ENCODE measurements around the gene GM2A.

Gene GM2A

DNA sequence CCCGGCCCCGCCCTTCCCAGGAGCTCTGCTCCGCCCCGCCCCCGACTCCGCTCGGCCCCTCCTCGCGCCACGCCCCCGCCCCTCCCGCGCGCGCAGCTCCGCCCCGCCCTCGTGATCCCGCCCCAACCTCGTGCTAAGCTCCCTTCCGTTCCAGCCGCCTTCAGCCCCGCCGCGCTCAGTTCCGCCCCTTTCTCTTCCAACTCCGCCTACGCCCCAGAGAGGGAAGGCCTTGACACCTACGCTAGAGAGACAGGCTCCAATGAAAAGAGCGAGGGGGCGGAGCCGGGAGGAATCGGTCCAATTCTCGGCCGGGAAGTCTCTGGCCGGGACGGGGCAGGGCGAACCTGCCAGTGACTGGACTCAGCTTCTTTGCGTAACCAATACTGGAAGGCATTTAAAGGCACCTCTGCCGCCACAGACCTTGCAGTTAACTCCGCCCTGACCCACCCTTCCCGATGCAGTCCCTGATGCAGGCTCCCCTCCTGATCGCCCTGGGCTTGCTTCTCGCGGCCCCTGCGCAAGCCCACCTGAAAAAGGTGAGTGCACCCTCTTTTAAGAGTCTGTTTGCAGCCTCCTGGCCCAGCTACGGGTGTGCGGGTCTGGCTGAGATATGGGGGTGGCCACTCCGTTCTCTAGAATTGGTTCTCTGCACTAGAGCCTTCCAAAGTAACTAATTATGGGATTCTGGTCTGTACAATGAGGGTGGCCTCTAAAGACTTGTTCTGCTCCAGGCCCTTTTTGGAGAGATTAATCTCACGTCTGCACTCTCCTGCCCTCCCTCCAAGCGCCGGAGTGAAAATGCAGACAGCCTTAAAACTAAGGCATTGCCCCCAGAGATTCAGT lies at the start of gene GM2A:
TSS of gene GM2A (plus strand) at position 424 of the 843 bp plus-strand sequence. CDS start at position 456, 32 bp downstream.
- DNase-seq (ENCODE audit: low read depth, low spot score) = peak; percentile 100

DNA sequence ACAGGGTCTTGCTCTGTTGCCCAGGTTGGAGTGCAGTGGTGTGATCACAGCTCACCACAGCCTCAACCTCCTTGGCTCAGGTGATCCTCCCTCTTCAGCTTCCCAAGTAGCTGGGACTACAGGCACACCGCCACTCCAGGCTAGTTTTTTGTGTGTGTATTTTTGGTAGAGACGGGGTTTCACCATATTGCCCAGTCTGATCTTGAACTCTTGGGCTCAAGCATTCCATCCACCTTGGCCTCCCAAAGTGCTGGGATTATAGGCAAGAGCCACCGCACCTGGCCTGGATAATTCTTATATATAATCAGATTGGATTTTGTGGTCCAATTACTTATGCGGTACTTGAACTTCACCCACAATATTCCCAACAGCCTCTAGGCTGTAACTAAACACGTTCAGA lies 48.9 kb upstream of the GM2A start:
- no peak for DNase-seq (ENCODE audit: low read depth, low spot score)

DNA sequence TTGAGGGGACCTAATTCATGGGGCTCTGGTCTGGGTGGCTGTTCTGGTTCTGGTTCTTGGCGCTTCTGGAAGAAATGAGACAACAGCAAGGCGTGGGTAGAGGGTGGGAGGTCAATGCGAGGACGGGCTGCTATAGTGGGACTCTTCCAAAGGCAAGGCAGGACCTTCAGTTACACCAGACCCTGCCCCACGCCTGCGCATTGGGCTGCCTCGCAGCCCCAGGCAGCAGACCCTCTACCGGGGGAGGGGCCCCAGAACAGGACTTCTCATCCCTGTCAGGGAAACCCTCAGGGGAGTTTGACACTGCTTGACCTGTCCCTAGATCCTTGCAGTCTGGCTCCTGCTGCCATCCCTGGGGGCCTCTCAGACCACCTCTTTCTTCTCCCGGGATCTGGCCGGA lies 47.6 kb upstream of the GM2A start:
- DNase-seq (ENCODE audit: low read depth, low spot score) = no peak

DNA sequence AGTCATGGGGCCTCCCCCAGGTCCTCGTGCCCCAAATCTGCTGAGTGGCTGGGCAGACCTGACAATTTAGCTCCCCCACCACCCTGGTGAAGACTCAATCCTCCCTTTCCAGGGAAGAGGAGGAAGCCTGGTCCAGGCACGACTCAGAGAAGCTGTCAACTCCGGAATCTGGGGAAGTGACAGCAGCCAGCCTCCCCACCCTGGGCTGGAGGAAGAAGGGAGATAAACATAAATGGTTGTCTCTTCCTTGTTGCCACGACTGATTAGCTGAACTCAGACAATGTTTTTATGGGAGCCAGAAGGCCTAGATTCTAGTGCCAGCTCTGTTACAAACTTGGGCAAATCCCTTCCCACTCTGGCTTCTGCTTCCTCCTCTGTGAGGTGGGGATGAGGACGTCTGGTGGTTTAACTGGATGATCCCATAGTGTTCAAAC lies 44.5 kb upstream of the GM2A start:
- DNase-seq (ENCODE audit: low read depth, low spot score) = no peak

DNA sequence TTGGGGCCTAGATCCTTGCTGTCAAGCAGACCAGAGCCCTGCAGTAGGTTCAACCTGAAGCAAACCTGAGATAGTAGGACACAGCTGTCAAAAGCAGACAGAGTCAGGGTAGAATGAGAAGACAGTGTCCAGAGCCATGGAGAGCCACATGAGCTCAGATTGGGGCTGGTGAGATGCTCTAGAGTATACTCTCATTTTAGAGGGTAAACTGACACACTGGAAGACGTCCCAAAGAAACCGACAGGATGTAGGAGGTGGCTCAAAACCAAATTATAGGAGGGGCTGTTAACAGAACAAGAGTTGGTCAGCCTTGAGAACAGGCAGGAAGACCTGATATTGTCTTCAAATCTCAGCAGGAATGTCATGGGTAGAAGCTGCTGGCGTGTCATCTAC lies 40.6 kb upstream of the GM2A start:
- DNase-seq (ENCODE audit: low read depth, low spot score) = no peak

DNA sequence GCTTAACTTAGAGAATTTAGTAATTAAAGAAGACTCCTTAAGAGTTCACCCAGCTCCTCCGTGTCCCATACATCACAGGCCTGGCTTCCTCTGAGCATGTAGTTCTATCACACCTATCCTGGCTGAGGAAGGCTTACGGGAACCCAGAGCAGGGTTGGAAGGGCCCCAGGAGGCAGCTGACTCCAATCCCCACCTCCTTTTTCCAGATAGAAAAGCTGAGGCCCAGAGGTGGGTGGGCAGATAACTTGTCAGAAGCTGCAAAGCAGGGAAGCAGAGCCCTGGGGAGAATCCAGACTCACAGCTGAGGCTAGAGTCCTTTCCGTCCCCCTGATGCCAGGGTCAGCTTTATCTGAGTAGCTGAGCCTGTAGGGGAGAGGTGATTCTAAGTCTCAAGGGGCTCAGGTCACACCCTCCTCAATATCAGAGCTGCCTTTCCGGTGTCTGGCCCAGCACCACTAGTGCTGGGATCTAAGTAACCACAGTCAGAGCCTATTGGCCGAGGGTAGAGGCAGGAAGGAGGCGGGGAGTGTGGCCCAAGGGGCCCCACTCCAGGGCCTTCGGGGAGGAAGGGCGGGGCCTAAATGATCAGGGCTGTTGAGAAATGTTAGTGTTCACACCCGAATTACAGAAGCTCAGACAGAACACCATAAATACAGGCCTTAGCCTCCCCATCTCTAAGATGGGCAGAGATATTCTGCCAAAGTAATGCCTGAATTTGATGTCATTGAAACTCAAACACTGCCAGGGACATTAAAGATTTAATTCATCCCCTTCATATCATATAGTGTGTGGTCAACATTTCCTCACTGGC lies 39.0 kb upstream of the GM2A start:
- DNase-seq (ENCODE audit: low read depth, low spot score) = no peak

DNA sequence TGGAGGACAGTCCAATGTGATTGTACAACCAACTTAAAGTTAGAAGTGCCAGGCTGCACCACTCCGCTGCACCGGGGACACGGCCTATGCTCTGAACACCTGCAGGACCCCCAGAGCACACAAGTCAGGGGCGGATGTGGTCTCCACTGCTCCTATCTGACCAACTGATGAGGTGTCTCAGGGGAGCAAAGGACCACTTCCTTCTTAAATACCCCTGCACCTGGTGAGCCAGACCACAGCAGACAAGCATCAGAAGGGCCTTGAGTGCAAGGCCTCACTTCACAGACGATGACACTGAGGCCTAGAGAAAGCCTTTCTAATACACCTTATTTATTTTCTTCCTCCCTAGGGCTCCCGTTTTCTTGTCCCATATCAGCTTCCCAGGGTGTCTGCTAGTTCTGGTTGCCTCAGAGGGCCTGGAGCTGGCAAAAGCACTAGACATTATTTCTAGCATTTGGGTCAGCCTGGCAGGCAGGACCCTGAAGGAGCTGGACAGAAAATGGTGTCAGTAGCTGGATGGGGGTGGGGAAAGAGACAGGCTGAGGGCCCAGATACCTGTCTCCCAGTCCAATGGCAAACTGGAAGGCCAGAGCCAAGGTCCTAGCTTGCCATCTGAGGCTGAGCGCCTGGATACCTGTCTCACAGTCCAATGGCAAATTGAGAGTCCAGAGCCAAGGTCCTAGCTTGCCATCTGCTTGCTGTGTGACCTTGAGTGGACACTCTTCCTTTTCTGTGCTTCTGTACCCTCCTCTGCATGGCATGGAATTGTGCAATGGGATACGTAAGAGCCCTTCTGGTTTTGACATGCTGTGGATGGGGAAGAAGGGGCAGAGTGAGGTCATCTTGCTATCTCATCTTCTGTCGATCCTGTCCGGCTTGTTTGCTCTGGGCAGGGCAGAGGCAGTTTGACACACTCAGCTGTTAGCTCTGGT lies 38.1 kb upstream of the GM2A start:
- no peak for DNase-seq (ENCODE audit: low read depth, low spot score)

DNA sequence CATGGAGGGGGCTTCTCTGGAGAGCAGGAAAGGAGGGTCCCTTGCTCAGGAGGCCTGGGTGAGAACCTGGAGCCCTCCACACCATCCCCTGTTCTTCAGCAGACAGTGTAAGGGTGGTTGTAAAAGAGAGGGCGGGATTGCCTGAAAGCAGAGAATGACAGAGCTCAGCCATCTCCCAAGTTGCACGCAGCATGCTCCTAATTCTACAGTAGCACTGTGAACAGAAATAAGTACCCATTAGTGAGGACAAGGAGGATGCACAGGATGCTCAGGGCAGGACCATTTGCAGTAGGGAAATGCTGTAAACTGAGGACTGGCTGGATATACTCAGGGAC lies 37.5 kb upstream of the GM2A start:
- DNase-seq (ENCODE audit: low read depth, low spot score) = no peak

DNA sequence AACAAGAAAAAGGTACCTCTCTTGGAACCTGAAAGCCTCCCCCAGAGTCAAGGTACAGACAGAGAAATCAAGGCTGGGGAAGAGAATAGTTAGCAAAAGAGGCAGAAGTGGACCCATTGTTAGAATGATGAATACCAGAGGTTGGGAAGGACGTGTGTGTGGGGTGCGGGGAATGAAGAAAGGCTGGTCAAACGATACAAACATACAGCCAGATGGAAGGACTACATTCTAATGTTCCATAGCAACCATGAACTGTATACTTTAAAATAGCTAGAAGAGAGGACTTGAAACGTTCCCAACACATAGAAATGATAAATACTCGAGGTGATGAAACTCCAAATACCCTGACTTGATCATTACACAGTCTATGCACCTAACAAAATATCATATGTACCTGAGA lies 36.2 kb upstream of the GM2A start:
- DNase-seq (ENCODE audit: low read depth, low spot score) = no peak

DNA sequence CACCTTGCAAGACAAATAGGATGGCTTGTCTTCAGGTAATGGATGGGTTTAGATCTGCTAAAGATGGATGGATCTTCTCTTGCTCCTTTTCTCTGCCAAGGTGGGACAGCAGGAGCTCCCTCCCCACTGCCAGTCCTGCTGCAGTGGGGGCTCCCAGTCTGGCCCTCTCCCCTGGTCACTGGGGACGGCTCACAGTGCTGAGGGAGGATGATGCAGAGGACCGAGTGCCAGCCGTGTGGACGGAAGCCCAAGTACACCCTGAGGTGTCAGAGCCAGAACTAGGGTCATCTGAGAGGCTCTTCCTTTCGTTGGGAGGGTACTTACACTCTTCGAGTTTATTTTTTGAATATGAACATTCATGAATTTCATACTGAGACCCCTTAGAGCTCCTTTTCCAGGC lies 34.8 kb upstream of the GM2A start:
- no peak for DNase-seq (ENCODE audit: low read depth, low spot score)

DNA sequence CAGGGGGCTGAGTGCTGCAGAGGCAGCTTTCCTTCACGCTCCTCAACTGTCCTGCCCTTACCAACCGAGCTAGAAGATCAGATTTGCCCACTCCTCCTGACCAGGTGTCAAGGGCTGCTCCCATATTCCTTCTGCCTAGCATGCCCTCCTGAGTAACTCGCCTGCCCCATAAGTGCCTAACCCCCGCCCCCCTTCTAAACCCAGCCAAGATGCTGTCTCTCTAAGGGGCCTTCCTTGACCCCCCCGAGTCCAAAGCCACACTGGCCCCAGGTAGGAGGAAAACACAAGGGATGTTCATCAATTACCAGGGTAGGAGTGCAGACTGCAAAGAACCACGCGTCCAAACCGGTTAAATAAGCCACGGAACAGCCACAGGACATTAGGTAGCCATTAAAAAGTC lies 33.8 kb upstream of the GM2A start:
- no peak for DNase-seq (ENCODE audit: low read depth, low spot score)

DNA sequence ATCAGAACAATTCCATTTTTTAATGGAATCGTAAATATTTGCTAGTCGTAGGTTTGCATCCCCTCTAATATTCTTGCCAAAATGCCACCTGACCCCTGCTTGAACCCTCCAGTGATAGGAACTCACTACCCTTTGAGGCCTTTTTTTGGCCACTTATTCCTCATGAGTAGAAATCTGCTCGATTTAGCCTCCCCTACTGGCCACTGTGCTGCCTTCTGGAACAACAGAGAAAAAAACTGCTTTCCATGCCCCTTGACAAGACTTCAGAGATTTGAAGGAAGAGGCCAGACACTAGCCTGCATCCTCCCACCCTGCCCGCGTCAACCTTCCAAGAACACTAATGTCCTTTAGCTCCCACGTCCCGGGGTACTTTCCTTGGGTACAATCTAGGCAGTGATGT lies 33.2 kb upstream of the GM2A start:
- DNase-seq (ENCODE audit: low read depth, low spot score) = no peak

DNA sequence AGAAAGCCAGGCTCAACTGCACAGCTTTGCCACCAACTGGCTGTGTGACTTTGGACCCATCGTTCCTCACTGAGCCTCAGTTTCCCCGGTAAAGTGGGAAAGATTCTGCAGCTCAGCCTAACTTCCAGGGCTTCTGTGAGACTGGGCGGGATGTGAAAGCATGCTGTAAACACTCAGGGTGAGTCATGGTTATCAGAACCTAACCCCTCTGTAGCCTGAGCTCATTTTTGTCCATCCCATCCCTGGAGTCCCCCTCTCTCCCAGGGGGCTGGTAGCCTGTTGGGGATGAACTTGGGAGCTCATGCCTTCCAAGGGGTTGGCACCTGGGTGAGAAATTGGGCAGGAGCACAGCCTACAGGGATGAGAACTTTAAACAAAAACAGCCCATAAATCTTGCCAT lies 31.4 kb upstream of the GM2A start:
- no peak for DNase-seq (ENCODE audit: low read depth, low spot score)

DNA sequence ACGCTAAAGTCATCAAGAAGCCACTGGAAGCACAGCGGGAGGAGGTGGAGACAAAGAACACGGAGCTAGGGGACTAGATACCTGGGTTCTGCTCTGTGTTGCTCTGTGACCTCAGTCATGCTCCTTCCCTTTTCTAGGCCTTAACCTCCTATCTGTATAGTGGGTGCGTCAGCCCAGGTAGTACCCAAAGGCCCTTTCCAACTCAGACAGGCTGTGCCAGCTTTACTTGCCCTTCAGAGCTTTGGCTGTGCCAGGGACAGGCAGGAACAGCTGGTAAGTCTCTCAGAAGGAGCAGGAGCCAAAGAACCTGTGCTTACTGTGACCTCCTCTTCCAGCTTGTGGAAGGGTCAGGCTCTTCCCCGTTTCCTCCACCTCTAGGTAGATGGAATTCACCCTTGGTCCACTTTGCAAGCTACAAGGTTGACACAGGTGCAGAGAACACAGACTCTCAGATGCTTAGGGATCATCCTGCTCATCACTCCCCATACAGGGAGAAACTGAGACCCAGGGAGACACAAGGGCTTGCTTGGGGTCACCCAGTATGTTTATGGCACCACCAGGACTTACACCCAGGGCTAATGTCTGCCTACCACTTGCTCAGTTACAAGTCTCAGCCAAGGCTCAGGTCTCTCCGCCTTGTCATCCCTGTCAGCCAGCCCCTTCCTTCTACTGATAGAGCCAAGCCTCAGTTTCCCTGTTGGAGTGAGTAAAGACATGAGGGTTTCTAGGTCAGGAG lies 30.8 kb upstream of the GM2A start:
- no peak for DNase-seq (ENCODE audit: low read depth, low spot score)

DNA sequence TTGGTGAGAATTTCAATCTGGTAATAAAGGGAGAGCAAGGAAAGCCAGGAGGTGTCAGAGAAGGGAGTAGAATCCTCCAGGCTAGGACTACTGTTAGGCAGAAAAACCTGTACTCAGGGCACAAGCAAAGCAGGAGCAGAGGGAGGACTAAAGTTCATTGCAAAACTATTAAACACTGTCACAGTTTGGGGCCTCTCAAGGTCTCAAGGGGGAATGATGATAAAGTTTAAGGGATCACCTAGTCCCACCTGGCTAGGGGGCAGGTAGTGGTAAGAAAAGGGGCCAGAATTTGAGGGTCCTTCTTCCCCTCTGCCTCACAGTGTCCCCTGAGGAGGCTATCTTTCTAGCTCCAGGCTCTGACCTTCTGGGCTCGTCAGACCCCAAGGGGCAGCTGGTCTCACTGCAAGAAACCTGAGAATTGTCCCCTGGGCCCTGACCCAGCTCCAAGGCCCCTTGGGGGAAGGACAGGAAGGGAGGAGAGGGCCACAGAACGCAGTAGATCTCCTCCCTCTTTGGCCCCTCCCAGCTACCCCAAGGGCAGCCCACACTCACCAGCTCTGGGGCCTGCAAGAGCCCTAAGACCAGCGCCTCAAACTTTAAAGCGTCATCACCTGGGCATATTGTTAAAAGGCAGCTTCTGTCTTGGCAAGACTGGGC lies 30.1 kb upstream of the GM2A start:
- no peak for DNase-seq (ENCODE audit: low read depth, low spot score)

DNA sequence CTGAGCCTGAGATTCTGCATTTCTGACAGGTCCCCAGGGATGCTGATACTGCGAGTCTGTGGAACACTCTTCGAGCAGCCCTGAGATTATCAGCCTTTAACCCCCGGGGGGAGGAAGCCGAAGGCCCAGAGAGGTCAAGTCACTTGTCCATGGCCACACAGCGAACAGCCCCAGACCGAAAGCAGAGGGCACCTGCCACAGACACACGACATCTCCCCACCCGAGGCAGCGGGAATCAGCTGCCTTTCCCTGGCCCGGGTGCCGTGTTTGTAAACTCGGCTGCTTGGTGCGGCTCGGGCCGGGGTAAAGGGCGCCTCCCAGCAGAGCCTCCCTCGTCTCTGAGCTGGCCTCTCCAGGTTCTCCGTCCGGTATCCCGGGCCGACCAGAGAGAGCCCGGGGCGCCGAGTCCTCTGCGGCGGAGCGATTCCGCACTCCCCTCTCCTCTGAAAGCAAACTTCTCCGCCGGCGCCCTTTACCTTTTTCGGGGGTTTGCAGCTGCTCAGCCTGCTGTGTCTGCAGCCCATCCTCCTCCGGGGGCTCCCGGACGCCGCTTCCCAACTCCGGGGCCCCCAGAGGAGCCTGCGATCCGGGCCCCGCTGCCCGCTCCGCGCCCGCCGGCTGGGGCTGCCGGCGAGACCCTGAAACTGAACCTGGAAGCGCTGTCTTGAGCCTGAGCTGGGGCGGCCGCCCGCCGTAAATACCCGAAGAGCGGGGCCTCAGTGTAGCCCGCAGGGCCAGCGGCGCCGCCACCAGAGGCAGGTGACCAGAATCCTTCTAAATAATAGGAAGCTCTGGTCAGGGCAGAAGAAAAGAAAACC lies 29.3 kb upstream of the GM2A start, which contains the start of gene CCDC69:
TSS of gene CCDC69 (minus strand) at position 646 of the 818 bp plus-strand sequence. CDS start at position 524, 122 bp downstream.
- DNase-seq (ENCODE audit: low read depth, low spot score) = peak; percentile 89

DNA sequence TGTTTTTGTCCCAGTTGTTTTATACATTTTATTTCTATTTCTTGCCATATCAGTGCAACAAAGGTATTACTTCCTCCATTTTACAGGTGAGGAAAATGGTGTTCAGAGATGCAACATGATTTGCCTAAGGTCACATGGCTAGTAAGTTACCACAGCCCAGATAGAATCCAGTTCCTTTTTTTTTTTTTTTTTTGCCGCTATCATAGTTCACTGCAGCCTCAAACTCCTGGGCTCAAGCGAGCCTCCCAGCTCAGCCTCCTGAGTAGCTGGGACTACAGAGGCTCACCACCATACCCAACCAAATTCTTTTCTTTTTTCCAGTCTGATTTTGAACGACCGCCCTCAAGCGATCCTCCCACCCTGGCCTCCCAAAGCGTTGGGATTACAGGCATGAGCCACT lies 28.6 kb upstream of the GM2A start:
- no peak for DNase-seq (ENCODE audit: low read depth, low spot score)

DNA sequence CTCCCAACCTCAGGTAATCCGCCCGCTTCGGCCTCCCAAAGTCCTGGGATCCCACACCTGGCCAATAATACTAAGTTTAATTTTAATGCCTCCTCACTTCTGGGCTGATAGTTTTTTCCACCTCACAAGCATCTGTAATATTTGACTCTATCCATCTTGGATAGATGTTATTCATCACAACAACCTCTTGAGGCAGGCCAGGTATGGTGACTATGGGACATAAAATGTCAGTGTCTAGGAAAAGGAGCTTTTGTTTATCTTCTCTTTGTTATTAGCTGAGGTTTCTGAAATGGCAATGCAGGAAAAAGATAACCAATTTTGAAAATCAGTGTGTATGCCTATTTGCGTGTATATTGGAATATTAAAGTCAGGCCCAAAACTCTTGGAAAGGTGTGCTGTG lies 27.9 kb upstream of the GM2A start:
- no peak for DNase-seq (ENCODE audit: low read depth, low spot score)

DNA sequence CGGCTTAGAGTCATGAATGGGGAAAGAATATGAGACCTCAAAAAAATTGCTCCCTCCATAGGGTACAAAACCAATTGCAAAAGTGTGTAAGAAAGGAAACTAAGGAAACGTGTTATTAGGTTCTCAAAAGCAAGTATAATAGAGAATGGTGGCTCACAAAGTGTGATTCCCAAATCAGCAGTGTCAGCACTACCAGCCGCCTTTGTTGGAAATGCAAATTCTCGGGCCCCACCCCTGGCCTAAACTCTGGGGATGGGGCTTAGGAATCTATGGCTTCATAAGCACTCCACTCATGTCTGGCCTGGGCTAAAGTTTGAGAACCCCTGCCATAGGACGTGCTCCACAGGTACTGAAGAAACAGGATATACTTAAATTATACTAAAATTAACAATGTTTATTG lies 27.5 kb upstream of the GM2A start:
- DNase-seq (ENCODE audit: low read depth, low spot score) = no peak

Measured in astrocyte of the hippocampus (primary cell).